Measurements from ENCODE around the gene LEF1. TPM values are rescaled to one million over a fixed set of nuclear protein-coding genes. Genes with fewer than 3 reads are reported as not detected.

The LEF1 gene
- total and polyA plus RNA-seq, 2 experiments from 2014 or later = 0.50 to 0.73 TPM

GRCh38 chr4:108060686-108061321 lies 107.9 kb downstream of the LEF1 start:
- Histone ChIP-seq H3K4me2 (no peak overlapping the region), H2AFZ (no peak overlapping the region)

More at GRCh38 chr4:108060686-108061321, 107.9 kb downstream of the LEF1 start:
- ATAC-seq (no peak), DNase-seq (ENCODE audit: low spot score) (no peak)
- Histone ChIP-seq H3K9me2 (ENCODE audit: insufficient read depth) (no peaks in the 10 kb centered on the region), H4K20me1 (replicated peaks; ENCODE audit: insufficient read depth) (no peaks in the 10 kb centered on the region), H3K79me2 (replicated peaks; ENCODE audit: insufficient read depth) (no peaks in the 10 kb centered on the region), H3K27ac (ENCODE audit: low read depth) (no peak overlapping the region), H3K4me1 (ENCODE audit: insufficient read depth) (no peaks in the 10 kb centered on the region), H3K27me3 (ENCODE audit: insufficient read depth) (no peaks in the 10 kb centered on the region), H3K36me3 (ENCODE audit: insufficient read depth) (no peaks in the 10 kb centered on the region), H3K4me3 (no peak overlapping the region), H3F3A (replicated peaks; ENCODE audit: low read depth) (no peaks in the 10 kb centered on the region)
- H3K9me3 Mint-ChIP-seq = no peaks in the 10 kb centered on the region
- peaks cover 9% of the 10 kb centered on the region; the same call in 2 of the 3 replicates for H3K4me1 Mint-ChIP-seq
- H3K4me3 Mint-ChIP-seq = no peak overlapping the region
- H3K27me3 Mint-ChIP-seq (ENCODE audit: insufficient read depth, low read depth, poor library complexity) = no peaks in the 10 kb centered on the region
- peak overlapping the region; percentile 49; the same call in 1 of the 2 replicates for H3K27ac Mint-ChIP-seq
- TF ChIP-seq EZH2 (IDR thresholded peaks at IDR 0.05; ENCODE audit: low read depth, unreplicated experiment) (no peak), ZNF114 (CRISPR knock-in tag; IDR thresholded peaks at IDR 0.05) (no peak), NANOG (IDR thresholded peaks at IDR 0.05; ENCODE audit: borderline replicate concordance) (no peak), STAT1 (IDR thresholded peaks at IDR 0.05; ENCODE audit: unreplicated experiment) (no peak), POLR2AphosphoS5 (IDR thresholded peaks at IDR 0.05; ENCODE audit: low read depth) (no peak), ETS1 (IDR thresholded peaks at IDR 0.05) (no peak), CREB1 (CRISPR knock-in tag; IDR thresholded peaks at IDR 0.05; ENCODE audit: low read depth) (no peak), JUNB (IDR thresholded peaks at IDR 0.05; ENCODE audit: unreplicated experiment) (no peak), EZH2phosphoT487 (IDR thresholded peaks at IDR 0.05; ENCODE audit: unreplicated experiment) (no peak), REST (IDR thresholded peaks at IDR 0.05; ENCODE audit: unreplicated experiment) (no peak)
- no peaks in the 10 kb centered on the region for H3K36me3 Mint-ChIP-seq (ENCODE audit: low read depth)

All from GM23338 (cell line).